H9 (cell line): ENCODE measurements around the gene FCHSD2. TPM values are rescaled to one million over a fixed set of nuclear protein-coding genes. Genes with fewer than 3 reads are reported as not detected.

ENCODE experiments used
- DNase-seq: peaks from one replicate; pipeline ENCODE4 v3.0.0-alpha.2; 2017
- H2AFZ ChIP-seq: one replicate; pipeline ENCODE4 v1.6.1; 2013; ENCODE audit warnings: mild to moderate bottlenecking, low read length, control low read depth, moderate library complexity
- H2AK5ac ChIP-seq: 2 replicates; pipeline ENCODE4 v1.6.1; 2013; ENCODE audit warnings: low read length, control low read depth, mixed read lengths; ENCODE audit not compliant: insufficient read length
- H2BK120ac ChIP-seq: one replicate; pipeline ENCODE4 v1.6.1; 2013; ENCODE audit warnings: low read depth, mild to moderate bottlenecking, low read length, control low read depth, inconsistent platforms; ENCODE audit not compliant: poor library complexity, severe bottlenecking
- H2BK12ac ChIP-seq: 2 replicates; pipeline ENCODE4 v1.6.1; 2013; ENCODE audit warnings: low read length, control low read depth, mixed read lengths, low read depth; ENCODE audit not compliant: insufficient read length
- H2BK15ac ChIP-seq: 2 replicates; pipeline ENCODE4 v1.6.1; 2013; ENCODE audit warnings: low read depth, low read length, control low read depth
- H2BK20ac ChIP-seq: one replicate; pipeline ENCODE4 v1.6.1; 2013; ENCODE audit warnings: low read depth, mild to moderate bottlenecking, low read length, control low read depth, inconsistent platforms; ENCODE audit not compliant: poor library complexity, severe bottlenecking
- H2BK5ac ChIP-seq: 2 replicates; pipeline ENCODE4 v1.6.1; 2013; ENCODE audit warnings: low read length, control low read depth, mixed read lengths; ENCODE audit not compliant: insufficient read length
- H3K14ac ChIP-seq: 2 replicates; pipeline ENCODE4 v1.6.1; 2013; ENCODE audit warnings: low read length, control low read depth; ENCODE audit not compliant: insufficient read depth
- H3K18ac ChIP-seq: 2 replicates; pipeline ENCODE4 v1.6.1; 2013; ENCODE audit warnings: low read depth, mild to moderate bottlenecking, mixed read lengths, low read length, control low read depth; ENCODE audit not compliant: insufficient read length
- H3K23ac ChIP-seq: 2 replicates; pipeline ENCODE4 v1.6.1; 2013; ENCODE audit warnings: low read length, control low read depth, mixed read lengths, low read depth; ENCODE audit not compliant: insufficient read length
- H3K23me2 ChIP-seq: 2 replicates; pipeline ENCODE4 v1.6.1; 2013; ENCODE audit warnings: low read depth, mild to moderate bottlenecking, mixed read lengths, low read length, control low read depth; ENCODE audit not compliant: insufficient read length, poor library complexity, severe bottlenecking
- H3K27ac ChIP-seq: 2 replicates; pipeline ENCODE4 v1.5.1; 2013; ENCODE audit warnings: low read length, control low read depth, mixed read lengths, low read depth; ENCODE audit not compliant: insufficient read length
- H3K27me3 ChIP-seq: 2 replicates; pipeline ENCODE4 v1.6.1; 2013; ENCODE audit warnings: low read length, control low read depth, inconsistent platforms; ENCODE audit not compliant: insufficient read depth
- H3K4ac ChIP-seq: 2 replicates; pipeline ENCODE4 v1.6.1; 2013; ENCODE audit warnings: low read depth, mild to moderate bottlenecking, control low read depth, inconsistent platforms, low read length, moderate library complexity
- H3K4me1 ChIP-seq: 2 replicates; pipeline ENCODE4 v1.6.1; 2013; ENCODE audit warnings: low read length, control low read depth, inconsistent platforms; ENCODE audit not compliant: insufficient read depth
- H3K4me2 ChIP-seq: 2 replicates; pipeline ENCODE4 v1.6.1; 2013; ENCODE audit warnings: low read length, control low read depth, mixed read lengths; ENCODE audit not compliant: insufficient read length, insufficient read depth
- H3K56ac ChIP-seq: 2 replicates; pipeline ENCODE4 v1.6.1; 2013; ENCODE audit warnings: low read depth, mild to moderate bottlenecking, mixed read lengths, low read length, control low read depth; ENCODE audit not compliant: insufficient read length
- H3K79me1 ChIP-seq: 2 replicates; pipeline ENCODE4 v1.6.1; 2013; ENCODE audit warnings: low read depth, mild to moderate bottlenecking, moderate library complexity, low read length, control low read depth, inconsistent platforms; ENCODE audit not compliant: insufficient read depth, poor library complexity, severe bottlenecking
- H3K79me2 ChIP-seq: 2 replicates; pipeline ENCODE4 v1.6.1; 2013; ENCODE audit warnings: low read length, control low read depth, inconsistent platforms; ENCODE audit not compliant: insufficient read depth
- H3K9ac ChIP-seq: 2 replicates; pipeline ENCODE4 v1.6.1; 2013; ENCODE audit warnings: low read length, control low read depth, mixed read lengths; ENCODE audit not compliant: insufficient read length; ENCODE audit errors: extremely low read depth
- H3K9me3 ChIP-seq: one replicate; pipeline ENCODE4 v1.6.1; 2013; ENCODE audit warnings: low read depth, low read length, inconsistent platforms; ENCODE audit not compliant: control insufficient read depth
- H3T11ph ChIP-seq: one replicate; pipeline ENCODE4 v1.6.1; 2013; ENCODE audit warnings: mild to moderate bottlenecking, low read length, control low read depth, inconsistent platforms
- H4K20me1 ChIP-seq: one replicate; pipeline ENCODE4 v1.6.1; 2013; ENCODE audit not compliant: control insufficient read depth, insufficient read length, insufficient read depth
- H4K5ac ChIP-seq: 2 replicates; pipeline ENCODE4 v1.6.1; 2013; ENCODE audit warnings: low read depth, mild to moderate bottlenecking, mixed read lengths, low read length, control low read depth; ENCODE audit not compliant: insufficient read length
- H4K8ac ChIP-seq: replicated peaks from 2 replicates; pipeline ENCODE4 v1.6.1; 2013; ENCODE audit warnings: low read length, control low read depth, mixed read lengths, low read depth; ENCODE audit not compliant: insufficient read length
- H4K91ac ChIP-seq: 2 replicates; pipeline ENCODE4 v1.6.1; 2013; ENCODE audit warnings: low read depth, mild to moderate bottlenecking, moderate library complexity, mixed read lengths, low read length, control low read depth; ENCODE audit not compliant: insufficient read length
- H3K27ac Mint-ChIP-seq, 3 experiments: 2 replicates in 2 of 3; 3 replicates in 1 of 3; pipeline ENCODE4 v1.8.0; 2020 to 2021; ENCODE audit warnings: mixed read lengths in 3 of 3, mild to moderate bottlenecking in 1 of 3, moderate library complexity in 1 of 3
- H3K27me3 Mint-ChIP-seq: 2 replicates; pipeline ENCODE4 v1.8.0; 2021; ENCODE audit warnings: low read depth, mild to moderate bottlenecking, moderate library complexity, mixed read lengths
- H3K36me3 Mint-ChIP-seq, 3 experiments: 2 replicates in 2 of 3; 3 replicates in 1 of 3; pipeline ENCODE4 v1.8.0; 2020 to 2021; ENCODE audit warnings: low read depth in 3 of 3, mixed read lengths in 3 of 3; ENCODE audit not compliant: insufficient read depth in 1 of 3
- H3K4me1 Mint-ChIP-seq, 2 experiments: 2 replicates each; pipeline ENCODE4 v1.8.0; 2020; ENCODE audit warnings: mixed read lengths in 2 of 2
- H3K4me3 Mint-ChIP-seq, 2 experiments: 2 replicates in 1 of 2; 3 replicates in 1 of 2; pipeline ENCODE4 v1.8.0; 2020 to 2021; ENCODE audit warnings: mild to moderate bottlenecking in 2 of 2, mixed read lengths in 2 of 2, moderate library complexity in 1 of 2
- H3K9me3 Mint-ChIP-seq, 2 experiments: 2 replicates in 1 of 2; 3 replicates in 1 of 2; pipeline ENCODE4 v1.8.0; 2020; ENCODE audit warnings: mild to moderate bottlenecking in 2 of 2, mixed read lengths in 2 of 2, moderate library complexity in 1 of 2
- CTCF ChIP-seq: fragments of 200-600 bp; sonication (generic); conservative IDR thresholded peaks from 3 replicates; pipeline ENCODE4 v1.8.0; 2021; ENCODE audit warnings: antibody characterized with exemption, mild to moderate bottlenecking
- WGBS: extraction: QIAGEN DNeasy Blood & Tissue Kit; methylation state at CpG from one replicate; pipeline ENCODE4 v1.1.7; 2013; ENCODE audit warnings: missing lambda C conversion rate, low lambda C conversion rate, mixed read lengths; ENCODE audit not compliant: insufficient read length; ENCODE audit errors: extremely low coverage; 5-methylcytosine and 5-hydroxymethylcytosine counted together
- total RNA-seq: library from RNA; stranded (reverse); gene quantifications from 2 replicates; pipeline ENCODE4 v1.2.1, GENCODE V29; 2021

FCHSD2 gene
- total RNA-seq, 1 experiment from 2014 or later, result 17.8 TPM

GRCh38 chr11:73141031-73141308, 1.1 kb downstream of the FCHSD2 start:
- Histone ChIP-seq H3K9ac (no peak overlapping the region), H3K79me2 (no peaks in the 10 kb centered on the region), H2BK20ac (no peak overlapping the region), H4K91ac (no peak overlapping the region), H3K4ac (no peak overlapping the region), H3K27me3 (no peaks in the 10 kb centered on the region; the same call in 1 of the 2 replicates), H3K4me1 (no peaks in the 10 kb centered on the region), H2AK5ac (no peak overlapping the region), H2BK120ac (no peak overlapping the region), H3K18ac (no peak overlapping the region), H3K79me1 (no peaks in the 10 kb centered on the region), H2AFZ (no peak overlapping the region), H3K56ac (no peak overlapping the region), H3K23me2 (peaks cover 15% of the 10 kb centered on the region), H2BK15ac (no peak overlapping the region), H3K23ac (no peak overlapping the region), H3K27ac (no peak overlapping the region), H4K8ac (no peak overlapping the region), H4K5ac (no peak overlapping the region), H4K20me1 (no peaks in the 10 kb centered on the region), H3K9me3 (no peaks in the 10 kb centered on the region), H2BK5ac (no peak overlapping the region), H3K14ac (no peak overlapping the region), H3T11ph (no peak overlapping the region), H2BK12ac (no peak overlapping the region), H3K4me2 (peak overlapping the region; percentile 68)
- no peak overlapping the region for H3K27ac Mint-ChIP-seq
- no peak for DNase-seq
- no peak for TF ChIP-seq CTCF
- H3K36me3 Mint-ChIP-seq, result peaks cover 0 to 22% (median 15%) of the 10 kb centered on the region in 3 experiments; a peak in 4 of 7 replicates
- H3K4me3 Mint-ChIP-seq, result peak overlapping the region; percentile 88 to 92
- no CpG with 5 or more reads among the region's 17 CpGs for WGBS
- H3K27me3 Mint-ChIP-seq, result peaks cover 15% of the 10 kb centered on the region
- H3K4me1 Mint-ChIP-seq, result peaks cover 23 to 26% of the 10 kb centered on the region in 2 experiments
- H3K9me3 Mint-ChIP-seq, result no peaks in the 10 kb centered on the region; a peak in 1 of 5 replicates
